Ishikawa (cell line): ENCODE data around the gene ATP2B2.

Experiments
- CEBPB ChIP-seq: IDR thresholded peaks from 2 replicates; pipeline ENCODE4 v1.6.1; 2012
- CREB1 ChIP-seq: IDR thresholded peaks from 2 replicates; pipeline ENCODE4 v1.6.1; 2012; ENCODE audit warnings: low read depth
- EGR1 ChIP-seq: IDR thresholded peaks from 2 replicates; pipeline ENCODE4 v1.6.1; 2012
- EP300 ChIP-seq: IDR thresholded peaks from 2 replicates; pipeline ENCODE4 v1.6.1; 2012; ENCODE audit warnings: borderline replicate concordance
- FOXM1 ChIP-seq: IDR thresholded peaks from 2 replicates; pipeline ENCODE4 v1.6.1; 2012; ENCODE audit warnings: low read depth, borderline replicate concordance
- MAX ChIP-seq: IDR thresholded peaks from 2 replicates; pipeline ENCODE4 v1.6.1; 2012
- NFIC ChIP-seq: IDR thresholded peaks from 2 replicates; pipeline ENCODE4 v1.6.1; 2012
- RAD21 ChIP-seq: IDR thresholded peaks from 2 replicates; pipeline ENCODE4 v1.6.1; 2012; ENCODE audit warnings: low read depth
- REST ChIP-seq: IDR thresholded peaks from 2 replicates; pipeline ENCODE4 v1.6.1; 2012; ENCODE audit warnings: low read depth, mild to moderate bottlenecking
- TAF1 ChIP-seq: IDR thresholded peaks from 2 replicates; pipeline ENCODE4 v1.6.1; 2012; ENCODE audit warnings: low read depth, mild to moderate bottlenecking
- TCF12 ChIP-seq: IDR thresholded peaks from 2 replicates; pipeline ENCODE4 v1.6.1; 2012; ENCODE audit warnings: low read depth
- TEAD4 ChIP-seq: IDR thresholded peaks from 2 replicates; pipeline ENCODE4 v1.6.1; 2012
- USF1 ChIP-seq: IDR thresholded peaks from 2 replicates; pipeline ENCODE4 v1.6.1; 2012
- YY1 ChIP-seq: IDR thresholded peaks from 2 replicates; pipeline ENCODE4 v1.6.1; 2012; ENCODE audit warnings: low read depth
- ZBTB7A ChIP-seq: IDR thresholded peaks from 2 replicates; pipeline ENCODE4 v1.6.1; 2012; ENCODE audit warnings: low read depth

Gene ATP2B2

GRCh38 chr3:10394491-10395025, 110.8 kb downstream of the ATP2B2 start:
- TF ChIP-seq EGR1 (no peak), CREB1 (no peak), RAD21 (no peak), FOXM1 (no peak), TEAD4 (no peak), MAX (no peak)

GRCh38 chr3:10393514-10393913, 111.9 kb downstream of the ATP2B2 start:
- TF ChIP-seq YY1 (no peak), CREB1 (no peak), MAX (no peak), USF1 (no peak), REST (no peak), CEBPB (no peak), FOXM1 (no peak), EP300 (no peak), ZBTB7A (no peak), EGR1 (no peak), TEAD4 (no peak), NFIC (no peak), TCF12 (no peak), TAF1 (no peak), RAD21 (no peak)

- TF ChIP-seq TEAD4 = no peak
- TF ChIP-seq FOXM1 = no peak
- TF ChIP-seq RAD21 = no peak
Measured at GRCh38 chr3:10392906-10393461, 112.4 kb downstream of the ATP2B2 start.

GRCh38 chr3:10392244-10392643, 113.1 kb downstream of the ATP2B2 start:
- TF ChIP-seq EP300 (no peak), TAF1 (no peak), USF1 (no peak), EGR1 (no peak), ZBTB7A (no peak), TEAD4 (no peak), FOXM1 (no peak), RAD21 (no peak), TCF12 (no peak), CEBPB (no peak)

DNA sequence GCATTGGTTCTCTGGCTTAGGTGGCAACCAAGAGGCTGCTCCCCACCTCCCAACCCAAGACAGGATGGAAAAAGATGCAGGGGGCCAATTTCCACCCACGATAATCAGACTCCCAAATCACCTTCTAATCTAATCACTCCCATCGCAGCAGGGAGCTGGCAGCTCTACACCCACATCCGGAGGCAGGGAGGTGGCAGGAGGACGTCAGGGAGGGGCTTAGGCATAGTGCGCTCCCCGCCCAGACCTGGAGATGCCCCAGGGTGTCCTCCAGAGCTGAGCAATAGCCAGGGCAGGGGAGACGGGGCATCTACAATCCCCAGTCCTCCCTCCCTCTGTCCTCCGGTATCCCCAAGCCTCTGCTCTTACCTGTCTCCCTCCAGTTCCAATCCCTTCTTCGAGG, 114.0 kb downstream of the ATP2B2 start:
- no peak for TF ChIP-seq TEAD4

DNA sequence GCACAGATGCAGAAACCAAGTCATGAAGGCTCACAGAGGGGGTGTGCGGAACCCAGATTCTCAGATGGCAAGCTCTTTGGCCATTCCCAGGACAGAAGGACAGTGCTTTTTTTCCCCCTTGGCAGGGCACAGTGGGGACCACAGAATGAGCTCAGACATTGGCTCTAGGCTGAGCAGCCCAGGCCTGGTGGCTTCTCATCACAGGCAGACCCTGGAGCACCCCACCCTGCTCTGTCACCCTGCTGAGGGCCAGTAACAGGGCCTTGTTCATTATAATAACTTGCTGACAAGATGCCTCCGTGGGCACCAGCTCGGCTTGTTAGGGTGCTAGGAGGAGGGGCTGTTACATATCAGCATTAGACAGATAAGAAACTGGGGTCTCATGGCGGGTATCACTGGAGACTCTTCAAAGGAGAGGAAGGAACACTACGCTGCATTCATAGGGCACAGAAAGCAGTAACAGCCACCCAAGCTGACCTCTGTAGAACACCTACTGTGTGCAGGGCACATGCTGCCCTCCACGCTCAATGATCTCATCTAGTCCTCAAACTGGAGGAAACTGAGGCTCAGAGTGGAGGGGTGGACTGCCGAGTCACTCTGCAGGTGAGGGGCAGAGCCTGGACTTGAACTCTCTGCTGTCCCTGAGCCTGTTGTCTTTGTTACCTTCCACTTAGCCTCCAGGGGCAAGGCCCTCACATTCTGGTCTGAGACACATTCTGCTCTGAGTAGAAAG, 114.6 kb downstream of the ATP2B2 start:
- TF ChIP-seq YY1 (no peak), ZBTB7A (no peak), TEAD4 (no peak), RAD21 (no peak), NFIC (no peak)

GRCh38 chr3:10389995-10390394, 115.4 kb downstream of the ATP2B2 start:
- TF ChIP-seq USF1 (no peak), ZBTB7A (no peak), TCF12 (no peak), EP300 (no peak), MAX (no peak), NFIC (no peak), REST (no peak), RAD21 (no peak), EGR1 (no peak), TAF1 (no peak), CREB1 (no peak), FOXM1 (no peak)
